H1 (cell line): ENCODE data around the gene THBD. TPM values are rescaled to one million over a fixed set of nuclear protein-coding genes. Genes with fewer than 3 reads are reported as not detected.

Source experiments
- CTCF ChIA-PET: fragments of 300-600 bp; sonication (Branson Sonifier 250); formaldehyde crosslinking; loops from one replicate; lab custom pipeline; 2021; ENCODE audit not compliant: partially characterized antibody; lab: Charles Lee
- POLR2A ChIA-PET: fragments of 300-600 bp; sonication (Branson Sonifier 250); formaldehyde crosslinking; loops from one replicate; lab custom pipeline; 2021; ENCODE audit warnings: inconsistent platforms; ENCODE audit not compliant: partially characterized antibody; lab: Charles Lee
- DNase-seq, 2 experiments: peaks; one replicate each; pipeline versions ENCODE4 v3.0.0 to v3.0.0-alpha.2; 2010 to 2022; ENCODE audit warnings: low spot score in 2 of 2, low read depth in 1 of 2, mixed read lengths in 1 of 2
- FAIRE-seq: peaks from 2 replicates; lab custom pipeline; 2011; peaks lifted over from hg19 to GRCh38; lab: Jason Lieb, UNC
- H2AFZ ChIP-seq: 2 replicates; pipeline ENCODE4 v1.8.1; 2012; ENCODE audit warnings: low read length, inconsistent platforms
- H2AK5ac ChIP-seq: 2 replicates; pipeline ENCODE4 v1.6.1; 2013; ENCODE audit warnings: low read depth, low read length
- H2BK120ac ChIP-seq: replicated peaks from 2 replicates; pipeline ENCODE3; 2013; ENCODE audit warnings: low read depth, low read length, inconsistent platforms
- H2BK12ac ChIP-seq: 2 replicates; pipeline ENCODE4 v1.6.1; 2013; ENCODE audit warnings: low read depth, low read length
- H2BK15ac ChIP-seq: 2 replicates; pipeline ENCODE4 v1.6.1; 2013; ENCODE audit warnings: low read length
- H2BK20ac ChIP-seq: 2 replicates; pipeline ENCODE4 v1.6.1; 2013; ENCODE audit warnings: low read length
- H2BK5ac ChIP-seq: 2 replicates; pipeline ENCODE4 v1.6.1; 2013; ENCODE audit warnings: low read depth, low read length
- H3K14ac ChIP-seq: 2 replicates; pipeline ENCODE4 v1.6.1; 2013; ENCODE audit warnings: inconsistent platforms; ENCODE audit not compliant: insufficient read length
- H3K18ac ChIP-seq: 2 replicates; pipeline ENCODE4 v1.6.1; 2013; ENCODE audit warnings: low read length; ENCODE audit errors: extremely low read depth
- H3K23ac ChIP-seq: 2 replicates; pipeline ENCODE4 v1.6.1; 2013; ENCODE audit warnings: inconsistent platforms; ENCODE audit not compliant: insufficient read length
- H3K23me2 ChIP-seq: 2 replicates; pipeline ENCODE4 v1.6.1; 2013; ENCODE audit warnings: low read depth, low read length
- H3K27ac ChIP-seq: 2 replicates; pipeline ENCODE4 v1.6.1; 2011; ENCODE audit warnings: low read depth, low read length, inconsistent platforms
- H3K27me3 ChIP-seq, 4 experiments: replicated peaks in 1 of 4; 1 replicate in 1 of 4; 2 replicates in 3 of 4; pipeline versions ENCODE4 v1.6.1 to v1.8.1; 2011 to 2013; ENCODE audit warnings: low read length in 3 of 4, mild to moderate bottlenecking in 3 of 4, inconsistent platforms in 2 of 4, mixed read lengths in 2 of 4, moderate library complexity in 1 of 4; ENCODE audit not compliant: control insufficient read depth in 3 of 4, insufficient read depth in 3 of 4; ENCODE audit errors: extremely low read depth in 1 of 4
- H3K36me3 ChIP-seq, 4 experiments: 2 replicates each; pipeline versions ENCODE4 v1.6.1 to v1.8.1; 2011 to 2013; ENCODE audit warnings: mild to moderate bottlenecking in 4 of 4, low read length in 3 of 4, moderate library complexity in 2 of 4, control low read depth in 1 of 4, inconsistent platforms in 1 of 4; ENCODE audit not compliant: insufficient read depth in 4 of 4, control insufficient read depth in 2 of 4
- H3K4ac ChIP-seq: replicated peaks from 2 replicates; pipeline ENCODE3; 2013; ENCODE audit warnings: low read length, low read depth, mixed read lengths, inconsistent platforms; ENCODE audit not compliant: insufficient read length
- H3K4me1 ChIP-seq, 4 experiments: replicated peaks in 1 of 4; 1 replicate in 1 of 4; 2 replicates in 3 of 4; pipeline versions ENCODE4 v1.6.1 to v1.8.1; 2011 to 2013; ENCODE audit warnings: low read length in 3 of 4, inconsistent platforms in 2 of 4, mixed read lengths in 1 of 4; ENCODE audit not compliant: insufficient read depth in 4 of 4, control insufficient read depth in 3 of 4
- H3K4me2 ChIP-seq, 2 experiments: 2 replicates each; pipeline versions ENCODE4 v1.6.1 to v1.8.1; 2011 to 2013; ENCODE audit warnings: low read depth in 2 of 2, low read length in 2 of 2, control low read depth in 1 of 2, inconsistent platforms in 1 of 2, mild to moderate bottlenecking in 1 of 2; ENCODE audit not compliant: insufficient read depth in 1 of 2
- H3K4me3 ChIP-seq, 4 experiments: fragments of 200-600, 300-600 bp in 1 of 4; sonication (generic), shearing (Covaris generic), sonication (Bioruptor Twin) in 1 of 4; 2 replicates each; pipeline versions ENCODE4 v1.5.1 to v1.8.1; 2011 to 2016; ENCODE audit warnings: low read length in 4 of 4, low read depth in 3 of 4, control low read depth in 2 of 4, inconsistent platforms in 2 of 4, mild to moderate bottlenecking in 2 of 4, mixed read lengths in 1 of 4, moderate library complexity in 1 of 4; ENCODE audit not compliant: insufficient read depth in 2 of 4; ENCODE audit errors: extremely low read depth in 1 of 4
- H3K56ac ChIP-seq: replicated peaks from 2 replicates; pipeline ENCODE3; 2013; ENCODE audit warnings: low read depth, mild to moderate bottlenecking, mixed read lengths, low read length, inconsistent platforms; ENCODE audit not compliant: insufficient read length
- H3K79me1 ChIP-seq: 2 replicates; pipeline ENCODE4 v1.6.1; 2013; ENCODE audit warnings: low read depth, low read length, control low read depth
- H3K79me2 ChIP-seq, 2 experiments: 2 replicates each; pipeline versions ENCODE4 v1.6.1 to v1.8.1; 2012 to 2013; ENCODE audit warnings: low read length in 2 of 2, mild to moderate bottlenecking in 2 of 2, inconsistent platforms in 1 of 2; ENCODE audit not compliant: insufficient read depth in 2 of 2, control insufficient read depth in 1 of 2
- H3K9ac ChIP-seq, 4 experiments: replicated peaks in 1 of 4; 1 replicate in 1 of 4; 2 replicates in 3 of 4; pipeline versions ENCODE4 v1.6.1 to v1.8.1; 2011 to 2013; ENCODE audit warnings: low read depth in 3 of 4, low read length in 3 of 4, control low read depth in 2 of 4, mild to moderate bottlenecking in 2 of 4, moderate library complexity in 2 of 4, inconsistent platforms in 1 of 4; ENCODE audit errors: extremely low read depth in 1 of 4
- H3K9me3 ChIP-seq, 2 experiments: 2 replicates each; pipeline versions ENCODE4 v1.6.1 to v1.8.1; 2012 to 2013; ENCODE audit warnings: mild to moderate bottlenecking in 2 of 2, moderate library complexity in 2 of 2, control low read depth in 1 of 2, inconsistent platforms in 1 of 2, low read depth in 1 of 2, low read length in 1 of 2, mixed read lengths in 1 of 2; ENCODE audit not compliant: insufficient read depth in 2 of 2
- H4K20me1 ChIP-seq, 2 experiments: replicated peaks in 1 of 2; 2 replicates each; pipeline versions ENCODE3 to v1.8.1; 2011 to 2013; ENCODE audit warnings: inconsistent platforms in 2 of 2, low read length in 2 of 2, mild to moderate bottlenecking in 1 of 2; ENCODE audit not compliant: insufficient read depth in 2 of 2, control insufficient read depth in 1 of 2
- H4K5ac ChIP-seq: 2 replicates; pipeline ENCODE4 v1.6.1; 2013; ENCODE audit warnings: low read length, low read depth, mixed read lengths, inconsistent platforms; ENCODE audit not compliant: insufficient read length
- H4K8ac ChIP-seq: 2 replicates; pipeline ENCODE4 v1.8.0; 2013; ENCODE audit warnings: mild to moderate bottlenecking, moderate library complexity, low read length, inconsistent platforms; ENCODE audit not compliant: insufficient read depth; ENCODE audit errors: extremely low read depth
- H4K91ac ChIP-seq: replicated peaks from 2 replicates; pipeline ENCODE3; 2013; ENCODE audit warnings: low read length, mixed read lengths, inconsistent platforms; ENCODE audit not compliant: insufficient read length
- ATF2 ChIP-seq: IDR thresholded peaks from 2 replicates; pipeline ENCODE4 v1.6.1; 2012; ENCODE audit warnings: low read length, inconsistent platforms
- BCL11A ChIP-seq, 2 experiments: IDR thresholded peaks; one replicate each; pipeline ENCODE4 v1.6.1; 2011; ENCODE audit warnings: low read depth in 2 of 2, low read length in 2 of 2, mild to moderate bottlenecking in 2 of 2
- CBX8 ChIP-seq: fragments of 300-800, 300-1000 bp; sonication (generic); IDR thresholded peaks from 2 replicates; pipeline ENCODE4 v1.7.1; 2016; ENCODE audit warnings: low read depth, low read length, borderline replicate concordance
- CEBPB ChIP-seq: IDR thresholded peaks from 2 replicates; pipeline ENCODE4 v1.6.1; 2012; ENCODE audit warnings: low read depth, low read length
- CHD2 ChIP-seq: IDR thresholded peaks from 2 replicates; pipeline ENCODE4 v1.6.1; 2012; ENCODE audit warnings: low read length, improper control_type of control experiment
- FOSL1 ChIP-seq: IDR thresholded peaks from 2 replicates; pipeline ENCODE4 v1.6.1; 2011; ENCODE audit warnings: mild to moderate bottlenecking, low read depth, low read length, moderate library complexity; ENCODE audit not compliant: insufficient read depth
- JUN ChIP-seq: IDR thresholded peaks from 2 replicates; pipeline ENCODE4 v1.6.1; 2011; ENCODE audit warnings: low read depth, mild to moderate bottlenecking, improper control_type of control experiment, low read length
- POLR2A ChIP-seq, 2 experiments: IDR thresholded peaks; 1 replicate in 1 of 2; 2 replicates in 1 of 2; pipeline ENCODE4 v1.6.1; 2011; ENCODE audit warnings: low read depth in 2 of 2, low read length in 2 of 2, mild to moderate bottlenecking in 2 of 2; ENCODE audit errors: control extremely low read depth in 1 of 2
- POU5F1 ChIP-seq: IDR thresholded peaks from 2 replicates; pipeline ENCODE4 v1.6.1; 2011; ENCODE audit warnings: low read depth, mild to moderate bottlenecking, low read length, moderate library complexity
- SAP30 ChIP-seq: fragments of 300-600 bp; sonication (generic); IDR thresholded peaks from 2 replicates; pipeline ENCODE4 v1.7.1; 2012; ENCODE audit warnings: low read length, moderate library complexity, mild to moderate bottlenecking, inconsistent platforms; ENCODE audit not compliant: insufficient read depth, insufficient replicate concordance
- SIN3A ChIP-seq, 2 experiments: IDR thresholded peaks in 1 of 2; conservative IDR thresholded peaks in 1 of 2; 2 replicates each; pipeline ENCODE4 v1.6.1; 2011 to 2012; ENCODE audit warnings: low read length in 2 of 2, improper control_type of control experiment in 1 of 2, low read depth in 1 of 2, mild to moderate bottlenecking in 1 of 2
- SP4 ChIP-seq: IDR thresholded peaks from 2 replicates; pipeline ENCODE4 v1.6.1; 2012; ENCODE audit warnings: low read length, inconsistent platforms
- TAF7 ChIP-seq: optimal IDR thresholded peaks from 2 replicates; pipeline ENCODE3; 2011; ENCODE audit warnings: low read depth, mild to moderate bottlenecking, inconsistent platforms, low read length, moderate library complexity, borderline replicate concordance
- WGBS, 2 experiments: shearing (Covaris generic) in 1 of 2; methylation state at CpG; one replicate each; pipeline versions ENCODE4 v1.1.6 to v1.1.7; 2013 to 2015; ENCODE audit warnings: low lambda C conversion rate in 2 of 2, mixed read lengths in 2 of 2, inconsistent platforms in 1 of 2, low coverage in 1 of 2, missing lambda C conversion rate in 1 of 2; ENCODE audit not compliant: insufficient replicate concordance in 2 of 2, insufficient coverage in 1 of 2, insufficient read length in 1 of 2; ENCODE audit errors: extremely low coverage in 1 of 2, missing lambda C conversion rate in 1 of 2; 5-methylcytosine and 5-hydroxymethylcytosine counted together
- polyA plus RNA-seq, 7 experiments: library from polyadenylated mRNA; depleted of rRNA in 3 of 7; stranded (reverse) in 5 of 7; unstranded in 2 of 7; fragments of >200 nt in 5 of 7; fragments of 200-250 nt in 2 of 7; gene quantifications; 1 replicate in 5 of 7; 2 replicates in 1 of 7; 4 replicates in 1 of 7; pipeline versions ENCODE4 v1.2.1 to v1.2.3, GENCODE V29; 2011 to 2013; ENCODE audit warnings: missing spikeins in 2 of 7, mixed read lengths in 2 of 7
- total RNA-seq: library from RNA; stranded (reverse); fragmentation: NEBNext Ultra II Directional; extraction: Animal tissue kit (Norgen Biotek cat#: 25700); gene quantifications from 2 replicates; pipeline ENCODE4 v1.2.1, GENCODE V29; 2021

Gene THBD
- total and polyA plus RNA-seq, 2 of the 8 experiments (the other 6 are each of a cell fraction or from before 2014, with no cell fraction given) = 0.21 to 0.43 TPM

DNA sequence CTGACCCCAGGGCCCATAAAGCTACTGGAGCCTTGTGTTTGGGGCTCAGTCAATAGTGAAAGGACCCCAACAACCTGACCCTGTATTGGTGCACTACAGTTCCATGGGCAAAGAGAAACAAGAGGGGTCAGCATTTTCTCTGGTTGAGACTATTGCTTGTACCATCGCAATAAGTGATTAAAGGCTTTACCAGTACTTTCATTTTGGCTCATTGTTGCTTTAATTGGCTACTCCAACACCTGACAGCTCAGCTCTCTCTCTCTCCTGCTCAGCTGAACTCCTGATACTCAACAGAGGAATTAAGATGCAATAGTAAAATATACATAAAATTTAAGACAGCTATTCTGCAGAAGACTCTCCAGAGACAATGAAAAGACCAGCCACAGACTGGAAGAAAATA lies 18.8 kb upstream of the THBD start:
- no peak overlapping the region for H2BK120ac ChIP-seq
- ChIA-PET POLR2A (no interaction called here), CTCF (interaction anchor here (0.6 to 11.7 kb wide), 5 partner anchors 7 to 42 kb away, joined by 3 to 90 read pairs (median 4); partner anchors contain the start of gene THBD)
- no peak overlapping the region for H2BK12ac ChIP-seq
- H2AFZ ChIP-seq = no peak overlapping the region
- no peaks in the 10 kb centered on the region for H3K23me2 ChIP-seq
- no peak overlapping the region for H3K9ac ChIP-seq
- H3K23ac ChIP-seq = no peak overlapping the region
- no peaks in the 10 kb centered on the region for H3K79me1 ChIP-seq
- no peak overlapping the region for H2AK5ac ChIP-seq
- no peak overlapping the region for H2BK15ac ChIP-seq
- no peak for DNase-seq
- no peak overlapping the region for H4K5ac ChIP-seq
- H3K4ac ChIP-seq = no peak overlapping the region
- H3K27ac ChIP-seq = no peak overlapping the region
- no peak overlapping the region for H2BK5ac ChIP-seq
- H4K91ac ChIP-seq = no peak overlapping the region
- H3K18ac ChIP-seq = no peak overlapping the region
- H3K14ac ChIP-seq = no peak overlapping the region
- H4K8ac ChIP-seq = no peak overlapping the region
- no peak overlapping the region for H3K56ac ChIP-seq
- H4K20me1 ChIP-seq = no peaks in the 10 kb centered on the region
- no peaks in the 10 kb centered on the region for H3K4me1 ChIP-seq
- no peaks in the 10 kb centered on the region for H3K36me3 ChIP-seq
- FAIRE-seq = no peak
- H3K79me2 ChIP-seq = no peaks in the 10 kb centered on the region
- H2BK20ac ChIP-seq = no peak overlapping the region
- WGBS, 2 experiments = 92% methylated on average over 1 of the region's 1 CpG; no CpG with 5 or more reads in 1 of the 2 experiments
- no peaks in the 10 kb centered on the region for H3K9me3 ChIP-seq
- H3K4me2 ChIP-seq = no peak overlapping the region
- no peak overlapping the region for H3K4me3 ChIP-seq
- no peaks in the 10 kb centered on the region for H3K27me3 ChIP-seq
- TF ChIP-seq CEBPB (no peak), CHD2 (no peak), SIN3A (conservative IDR thresholded peaks at IDR 0.05 in 1 of 2, IDR thresholded peaks at IDR 0.05 in 1 of 2; ENCODE audit: low read depth in 1 of 2, low read length in 2 of 2) (no peak), POLR2A (IDR thresholded peaks at IDR 0.05; ENCODE audit: control extremely low read depth in 1 of 2, low read depth in 2 of 2, low read length in 2 of 2) (no peak), FOSL1 (no peak), ATF2 (no peak), CBX8 (no peak), TAF7 (no peak), SAP30 (no peak), POU5F1 (no peak), SP4 (no peak), JUN (no peak), BCL11A (IDR thresholded peaks at IDR 0.05; ENCODE audit: low read depth in 2 of 2, low read length in 2 of 2) (no peak)
